RWPE1 (cell line): ENCODE measurements around the gene ZNF99.
"Not testable (repeated sequence)": the region's sequence is repeated elsewhere in the genome, so short reads cannot be mapped to it uniquely, and the experiment has no call there.

Experiments
- CTCF ChIA-PET: fragments of 350-600 bp; sonication (Branson Sonifier 250); formaldehyde crosslinking; extraction: SDS; loops from one replicate; lab custom pipeline; 2021; lab: Yijun Ruan, JAX
- POLR2A ChIA-PET: fragments of 400-600 bp; formaldehyde crosslinking; extraction: SDS; loops from one replicate; lab custom pipeline; 2020; ENCODE audit warnings: antibody characterized with exemption; ENCODE audit not compliant: low non-redundant PET; lab: Yijun Ruan, JAX
- DNase-seq: peaks from one replicate; pipeline ENCODE4 v3.0.0; 2012; ENCODE audit warnings: low spot score
- H3K27ac ChIP-seq: fragments of 450-650 bp; 2 replicates; pipeline ENCODE4 v1.5.1; 2017
- CTCF ChIP-seq: fragments of 450-650 bp; conservative IDR thresholded peaks from 2 replicates; pipeline ENCODE4 v1.5.1; 2017; ENCODE audit warnings: low read depth, mild to moderate bottlenecking

ZNF99 gene

GRCh38 chr19:22797040-22797439 lies 13.1 kb upstream of the ZNF99 start:
- DNase-seq, result no peak
- CTCF ChIA-PET, result no interaction called here
- POLR2A ChIA-PET, result no interaction called here
- H3K27ac ChIP-seq, result no peak overlapping the region
- no peak for TF ChIP-seq CTCF

GRCh38 chr19:22792863-22793262 lies 8.9 kb upstream of the ZNF99 start:
- POLR2A ChIA-PET, DNase-seq, H3K27ac ChIP-seq, CTCF ChIA-PET: not testable (repeated sequence)

GRCh38 chr19:22735911-22736645 lies 47.9 kb downstream of the ZNF99 start:
- no peak overlapping the region for H3K27ac ChIP-seq
- DNase-seq, result no peak
- POLR2A ChIA-PET, result no interaction called here
- CTCF ChIA-PET, result no interaction called here
- no peak for TF ChIP-seq CTCF

GRCh38 chr19:22733691-22734090 lies 50.3 kb downstream of the ZNF99 start:
- DNase-seq, result no peak
- ChIA-PET CTCF (no interaction called here), POLR2A (no interaction called here)
- TF ChIP-seq CTCF, result no peak
- H3K27ac ChIP-seq, result no peak overlapping the region

GRCh38 chr19:22728214-22728613 lies 55.7 kb downstream of the ZNF99 start:
- H3K27ac ChIP-seq, POLR2A ChIA-PET, CTCF ChIA-PET, DNase-seq: not testable (repeated sequence)

- CTCF ChIA-PET, POLR2A ChIA-PET, DNase-seq, H3K27ac ChIP-seq: not testable (repeated sequence)
These were observed 62.4 kb downstream of the ZNF99 start for GRCh38 chr19:22721533-22721932.

- DNase-seq, result no peak
- H3K27ac ChIP-seq, result no peak overlapping the region
- no peak for TF ChIP-seq CTCF
- CTCF ChIA-PET, result no interaction called here
- POLR2A ChIA-PET, result no interaction called here
These were observed 75.0 kb downstream of the ZNF99 start for GRCh38 chr19:22708983-22709382.

GRCh38 chr19:22703096-22703495 lies 80.9 kb downstream of the ZNF99 start:
- CTCF ChIA-PET, H3K27ac ChIP-seq, DNase-seq, POLR2A ChIA-PET: not testable (repeated sequence)

GRCh38 chr19:22702661-22703060 lies 81.3 kb downstream of the ZNF99 start:
- not testable (repeated sequence) for DNase-seq

More at GRCh38 chr19:22702661-22703060, 81.3 kb downstream of the ZNF99 start:
- CTCF ChIA-PET, POLR2A ChIA-PET, H3K27ac ChIP-seq: not testable (repeated sequence)
